ENCODE data around the gene VEGFA. TPM values are rescaled to one million over a fixed set of nuclear protein-coding genes. Genes with fewer than 3 reads are reported as not detected.

VEGFA gene
- polyA plus RNA-seq, 1 donor from 2014 or later: 7.3 TPM

DNA sequence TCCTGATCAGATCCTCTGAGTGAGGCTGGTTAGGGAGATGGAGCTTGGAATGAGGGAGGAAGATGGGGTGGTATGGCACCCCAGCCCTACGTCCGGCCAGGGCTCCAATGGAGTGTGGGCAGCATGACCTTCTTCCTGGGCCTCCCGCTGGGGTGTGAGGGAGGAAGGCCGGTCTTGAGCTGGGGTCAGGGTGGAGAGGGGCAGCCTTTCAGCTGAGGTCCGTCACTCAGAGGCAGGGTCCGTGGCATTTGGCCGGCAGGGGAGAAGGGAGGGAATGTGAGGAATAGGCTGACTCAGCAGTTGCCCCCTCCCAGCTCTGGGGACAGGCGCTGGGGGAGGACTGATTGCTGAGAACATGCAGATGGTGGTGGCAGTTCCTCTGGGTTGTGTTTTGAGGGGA, 25.5 kb upstream of the VEGFA start:
- Histone ChIP-seq H3K79me2 (replicated peaks; ENCODE audit: insufficient read depth, low read length) (no peaks in the 10 kb centered on the region), H3K27ac (ENCODE audit: low read length) (no peak overlapping the region), H2AFZ (ENCODE audit: low read depth, low read length) (no peak overlapping the region), H3K4me2 (ENCODE audit: low read length) (no peak overlapping the region), H3K4me3 (ENCODE audit: low read length) (no peak overlapping the region), H4K20me1 (ENCODE audit: insufficient read depth) (no peaks in the 10 kb centered on the region), H3K9me3 (ENCODE audit: low read length) (no peaks in the 10 kb centered on the region), H3K27me3 (ENCODE audit: insufficient read depth, low read depth, low read length) (no peaks in the 10 kb centered on the region), H3K9me2 (ENCODE audit: insufficient read depth, low read length) (no peaks in the 10 kb centered on the region), H3K36me3 (ENCODE audit: insufficient read depth, low read length) (no peaks in the 10 kb centered on the region), H3K9ac (ENCODE audit: low read length) (no peak overlapping the region), H3F3A (ENCODE audit: insufficient read depth, low read length, poor library complexity, severe bottlenecking) (no peaks in the 10 kb centered on the region)
- TF ChIP-seq EZH2 (IDR thresholded peaks at IDR 0.05; ENCODE audit: borderline replicate concordance, insufficient read depth, low read length, poor library complexity, severe bottlenecking) (no peak), POLR2AphosphoS5 (IDR thresholded peaks at IDR 0.05) (no peak), MXI1 (conservative IDR thresholded peaks at IDR 0.05; ENCODE audit: poor library complexity, severe bottlenecking) (no peak), TAF1 (IDR thresholded peaks at IDR 0.05; ENCODE audit: low read depth) (no peak), RAD21 (conservative IDR thresholded peaks at IDR 0.05) (no peak), EP300 (conservative IDR thresholded peaks at IDR 0.05; ENCODE audit: poor library complexity, severe bottlenecking) (no peak), SMC3 (conservative IDR thresholded peaks at IDR 0.05; ENCODE audit: poor library complexity) (no peak)
- TF ChIP-seq, protein P1, sequence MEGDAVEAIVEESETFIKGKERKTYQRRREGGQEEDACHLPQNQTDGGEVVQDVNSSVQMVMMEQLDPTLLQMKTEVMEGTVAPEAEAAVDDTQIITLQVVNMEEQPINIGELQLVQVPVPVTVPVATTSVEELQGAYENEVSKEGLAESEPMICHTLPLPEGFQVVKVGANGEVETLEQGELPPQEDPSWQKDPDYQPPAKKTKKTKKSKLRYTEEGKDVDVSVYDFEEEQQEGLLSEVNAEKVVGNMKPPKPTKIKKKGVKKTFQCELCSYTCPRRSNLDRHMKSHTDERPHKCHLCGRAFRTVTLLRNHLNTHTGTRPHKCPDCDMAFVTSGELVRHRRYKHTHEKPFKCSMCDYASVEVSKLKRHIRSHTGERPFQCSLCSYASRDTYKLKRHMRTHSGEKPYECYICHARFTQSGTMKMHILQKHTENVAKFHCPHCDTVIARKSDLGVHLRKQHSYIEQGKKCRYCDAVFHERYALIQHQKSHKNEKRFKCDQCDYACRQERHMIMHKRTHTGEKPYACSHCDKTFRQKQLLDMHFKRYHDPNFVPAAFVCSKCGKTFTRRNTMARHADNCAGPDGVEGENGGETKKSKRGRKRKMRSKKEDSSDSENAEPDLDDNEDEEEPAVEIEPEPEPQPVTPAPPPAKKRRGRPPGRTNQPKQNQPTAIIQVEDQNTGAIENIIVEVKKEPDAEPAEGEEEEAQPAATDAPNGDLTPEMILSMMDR (IDR thresholded peaks at IDR 0.05; ENCODE audit: poor library complexity, severe bottlenecking): no peak
- TF ChIP-seq, protein P2, sequence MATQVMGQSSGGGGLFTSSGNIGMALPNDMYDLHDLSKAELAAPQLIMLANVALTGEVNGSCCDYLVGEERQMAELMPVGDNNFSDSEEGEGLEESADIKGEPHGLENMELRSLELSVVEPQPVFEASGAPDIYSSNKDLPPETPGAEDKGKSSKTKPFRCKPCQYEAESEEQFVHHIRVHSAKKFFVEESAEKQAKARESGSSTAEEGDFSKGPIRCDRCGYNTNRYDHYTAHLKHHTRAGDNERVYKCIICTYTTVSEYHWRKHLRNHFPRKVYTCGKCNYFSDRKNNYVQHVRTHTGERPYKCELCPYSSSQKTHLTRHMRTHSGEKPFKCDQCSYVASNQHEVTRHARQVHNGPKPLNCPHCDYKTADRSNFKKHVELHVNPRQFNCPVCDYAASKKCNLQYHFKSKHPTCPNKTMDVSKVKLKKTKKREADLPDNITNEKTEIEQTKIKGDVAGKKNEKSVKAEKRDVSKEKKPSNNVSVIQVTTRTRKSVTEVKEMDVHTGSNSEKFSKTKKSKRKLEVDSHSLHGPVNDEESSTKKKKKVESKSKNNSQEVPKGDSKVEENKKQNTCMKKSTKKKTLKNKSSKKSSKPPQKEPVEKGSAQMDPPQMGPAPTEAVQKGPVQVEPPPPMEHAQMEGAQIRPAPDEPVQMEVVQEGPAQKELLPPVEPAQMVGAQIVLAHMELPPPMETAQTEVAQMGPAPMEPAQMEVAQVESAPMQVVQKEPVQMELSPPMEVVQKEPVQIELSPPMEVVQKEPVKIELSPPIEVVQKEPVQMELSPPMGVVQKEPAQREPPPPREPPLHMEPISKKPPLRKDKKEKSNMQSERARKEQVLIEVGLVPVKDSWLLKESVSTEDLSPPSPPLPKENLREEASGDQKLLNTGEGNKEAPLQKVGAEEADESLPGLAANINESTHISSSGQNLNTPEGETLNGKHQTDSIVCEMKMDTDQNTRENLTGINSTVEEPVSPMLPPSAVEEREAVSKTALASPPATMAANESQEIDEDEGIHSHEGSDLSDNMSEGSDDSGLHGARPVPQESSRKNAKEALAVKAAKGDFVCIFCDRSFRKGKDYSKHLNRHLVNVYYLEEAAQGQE (IDR thresholded peaks at IDR 0.05; ENCODE audit: borderline replicate concordance): no peak

DNA sequence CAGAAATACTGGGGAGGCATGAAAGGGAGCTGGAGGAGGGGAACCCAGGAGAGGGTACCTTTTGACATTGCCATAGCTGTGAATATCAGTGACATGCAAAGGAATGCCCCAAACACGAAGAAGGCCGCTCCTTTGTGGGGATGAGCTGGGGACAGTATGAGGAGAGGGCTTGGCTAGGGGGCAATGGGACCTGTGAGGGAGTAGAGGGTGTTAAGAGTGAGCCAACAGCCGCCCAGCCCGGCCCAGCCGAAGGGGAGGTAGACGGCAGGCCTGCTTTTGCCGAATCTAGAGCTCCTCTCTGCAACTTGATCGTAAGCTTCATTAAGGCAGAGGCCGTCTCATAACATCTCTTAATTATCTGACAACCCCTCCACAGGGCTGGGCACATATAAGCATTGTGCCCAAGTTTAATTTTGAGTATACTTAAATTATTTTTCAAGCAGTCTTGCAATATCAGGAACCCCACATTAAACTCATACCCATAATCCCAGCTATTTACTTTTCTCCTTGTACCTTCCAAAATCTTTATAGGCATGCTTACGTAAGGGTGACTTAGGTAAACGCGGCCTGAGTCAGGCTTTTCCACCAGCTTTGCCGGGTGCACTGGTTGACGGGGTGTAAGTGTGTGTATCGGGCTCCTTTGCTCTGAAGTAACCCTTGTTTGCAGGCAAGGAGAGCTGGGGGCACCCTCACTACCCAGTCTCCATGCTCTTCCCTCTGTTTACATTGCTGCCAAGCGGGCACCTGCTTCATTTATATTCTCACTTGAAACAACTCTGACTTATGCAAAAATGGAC, 24.9 kb upstream of the VEGFA start:
- no peaks in the 10 kb centered on the region for H3K79me2 ChIP-seq (replicated peaks; ENCODE audit: insufficient read depth, low read length)
- no peak overlapping the region for H2AFZ ChIP-seq (ENCODE audit: low read depth, low read length)
- H3K9me3 ChIP-seq (ENCODE audit: low read length): no peaks in the 10 kb centered on the region
- no peak overlapping the region for H3K27ac ChIP-seq (ENCODE audit: low read length)
- TF ChIP-seq, protein P1 (IDR thresholded peaks at IDR 0.05; ENCODE audit: poor library complexity, severe bottlenecking): no peak
- no peak for TF ChIP-seq MXI1 (conservative IDR thresholded peaks at IDR 0.05; ENCODE audit: poor library complexity, severe bottlenecking)
- no peak for TF ChIP-seq POLR2AphosphoS5 (IDR thresholded peaks at IDR 0.05)
- no peak for TF ChIP-seq TAF1 (IDR thresholded peaks at IDR 0.05; ENCODE audit: low read depth)
- no peak for TF ChIP-seq RAD21 (conservative IDR thresholded peaks at IDR 0.05)
- TF ChIP-seq, protein P2 (IDR thresholded peaks at IDR 0.05; ENCODE audit: borderline replicate concordance): no peak
- TF ChIP-seq EP300 (conservative IDR thresholded peaks at IDR 0.05; ENCODE audit: poor library complexity, severe bottlenecking): no peak
- TF ChIP-seq EZH2 (IDR thresholded peaks at IDR 0.05; ENCODE audit: borderline replicate concordance, insufficient read depth, low read length, poor library complexity, severe bottlenecking): no peak
- TF ChIP-seq SMC3 (conservative IDR thresholded peaks at IDR 0.05; ENCODE audit: poor library complexity): no peak
- no peaks in the 10 kb centered on the region for H3K36me3 ChIP-seq (ENCODE audit: insufficient read depth, low read length)
- H3K4me2 ChIP-seq (ENCODE audit: low read length): no peak overlapping the region
- no peak overlapping the region for H3K9ac ChIP-seq (ENCODE audit: low read length)
- no peaks in the 10 kb centered on the region for H3K27me3 ChIP-seq (ENCODE audit: insufficient read depth, low read depth, low read length)
- H3F3A ChIP-seq (ENCODE audit: insufficient read depth, low read length, poor library complexity, severe bottlenecking): no peaks in the 10 kb centered on the region
- no peaks in the 10 kb centered on the region for H3K9me2 ChIP-seq (ENCODE audit: insufficient read depth, low read length)
- no peaks in the 10 kb centered on the region for H4K20me1 ChIP-seq (ENCODE audit: insufficient read depth)
- H3K4me3 ChIP-seq (ENCODE audit: low read length): no peak overlapping the region

Measured in neural cell (in vitro differentiated cells).